GM12891 (cell line): ENCODE results near the gene RNF130.

Source experiments
- POLR2A ChIP-seq: IDR thresholded peaks from 2 replicates; pipeline ENCODE4 v1.6.1; 2011; ENCODE audit warnings: low read depth, low read length, control low read depth
- POLR2AphosphoS5 ChIP-seq: IDR thresholded peaks from 2 replicates; pipeline ENCODE4 v1.6.1; 2011; ENCODE audit warnings: low read depth, low read length, control low read depth
- TAF1 ChIP-seq: IDR thresholded peaks from 2 replicates; pipeline ENCODE4 v1.6.1; 2011; ENCODE audit warnings: low read depth, low read length, control low read depth

DNA sequence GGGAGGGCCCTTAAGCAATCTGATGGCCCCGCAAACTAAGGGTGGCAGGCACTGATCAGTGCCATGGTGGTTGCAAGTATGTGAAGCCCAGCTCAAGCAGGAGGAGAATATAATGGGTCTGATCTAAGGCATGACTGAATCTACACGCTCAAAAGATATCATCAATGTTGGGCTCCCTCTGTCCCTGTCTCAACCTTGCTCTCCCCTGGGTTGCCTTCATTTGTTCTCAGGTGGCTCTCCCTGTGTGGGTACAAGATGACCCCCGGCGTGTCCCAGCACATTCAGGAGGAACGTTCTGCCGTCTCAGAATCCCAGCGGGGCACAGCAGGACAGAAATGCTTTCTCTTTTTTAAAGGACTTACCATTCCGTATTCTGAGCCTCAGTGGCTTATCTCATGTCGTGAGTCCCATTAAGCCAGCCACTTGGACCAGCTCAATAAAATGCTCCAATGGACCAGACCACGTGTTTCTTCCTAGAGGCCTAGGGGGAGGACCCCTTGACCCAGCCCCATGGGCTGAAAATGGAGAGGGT, 12.0 kb upstream of the RNF130 start:
- TF ChIP-seq POLR2AphosphoS5 (no peak), POLR2A (no peak), TAF1 (no peak)
